Measurements from ENCODE around the gene ADSS1. TPM values are rescaled to one million over a fixed set of nuclear protein-coding genes. Genes with fewer than 3 reads are reported as not detected.

The ADSS1 gene
- total and polyA plus RNA-seq, 10 donors, result 2.7 to 11.7 (median 5.1) TPM

- no peak for DNase-seq
- Histone ChIP-seq H3K4me3 (peak overlapping the region; percentile 57 to 97 (median 78)), H3K27me3 (replicated peaks in 1 of 7) (peaks cover 0 to 11% (median 0%) of the 10 kb centered on the region in 7 donors), H3K27ac (peak overlapping the region in 2 of 8 donors; percentile 68 to 78), H3K36me3 (peaks cover 0 to 30% (median 11%) of the 10 kb centered on the region in 6 donors), H3K4me1 (peaks cover 5 to 43% (median 25%) of the 10 kb centered on the region in 6 donors), H3K9me3 (no peaks in the 10 kb centered on the region)
- TF ChIP-seq POLR2A (IDR thresholded peaks at IDR 0.05) (no peak), POLR2AphosphoS5 (IDR thresholded peaks at IDR 0.05) (no peak), CTCF (IDR thresholded peaks at IDR 0.05 in 8 of 11, conservative IDR thresholded peaks at IDR 0.05 in 3 of 11) (no peak)
- intact Hi-C loops (cut with DNase I; ENCODE audit: low total_unique reads), result no loop called here
- 36 to 90% (median 50%) methylated on average over 3 to 26 of the region's 26 CpGs for WGBS, 5 donors
These were observed 935 bp upstream of the ADSS1 start for GRCh38 chr14:104722938-104723650.

GRCh38 chr14:104724407-104724980 is 465 bp downstream of the ADSS1 start:
- Histone ChIP-seq H3K4me1 (peaks cover 5 to 43% (median 25%) of the 10 kb centered on the region in 6 donors), H3K27ac (peak overlapping the region in 5 of 8 donors; percentile 57 to 78 (median 68)), H3K4me3 (peak overlapping the region; percentile 57 to 97 (median 78)), H3K27me3 (replicated peaks in 1 of 7) (peaks cover 0 to 11% (median 0%) of the 10 kb centered on the region in 7 donors), H3K9me3 (no peaks in the 10 kb centered on the region), H3K36me3 (peaks cover 0 to 16% (median 1%) of the 10 kb centered on the region in 6 donors)
- DNase-seq, result no peak
- intact Hi-C loops (cut with DNase I; ENCODE audit: low total_unique reads), result no loop called here
- TF ChIP-seq POLR2A (IDR thresholded peaks at IDR 0.05) (no peak), CTCF (IDR thresholded peaks at IDR 0.05 in 8 of 11, conservative IDR thresholded peaks at IDR 0.05 in 3 of 11) (no peak), POLR2AphosphoS5 (IDR thresholded peaks at IDR 0.05) (no peak)
- WGBS, 5 donors, result 5 to 14% (median 8%) methylated on average over 16 to 27 of the region's 27 CpGs

GRCh38 chr14:104724981-104725771 is 1.1 kb downstream of the ADSS1 start:
- Histone ChIP-seq H3K9me3 (no peaks in the 10 kb centered on the region), H3K4me1 (peaks cover 5 to 43% (median 25%) of the 10 kb centered on the region in 6 donors), H3K36me3 (peaks cover 0 to 9% (median 0%) of the 10 kb centered on the region in 6 donors), H3K27ac (peak overlapping the region in 1 of 8 donors; percentile 78), H3K4me3 (peak overlapping the region in 4 of 8 donors; percentile 77 to 97 (median 83)), H3K27me3 (replicated peaks in 1 of 7) (peaks cover 0 to 11% (median 0%) of the 10 kb centered on the region in 7 donors)
- intact Hi-C loops (cut with DNase I; ENCODE audit: low total_unique reads), result no loop called here
- 42 to 84% (median 57%) methylated on average over 9 to 24 of the region's 24 CpGs for WGBS, 5 donors
- DNase-seq, result no peak
- TF ChIP-seq POLR2AphosphoS5 (IDR thresholded peaks at IDR 0.05) (peak in 1 of 3 donors; percentile 32), CTCF (IDR thresholded peaks at IDR 0.05 in 8 of 11, conservative IDR thresholded peaks at IDR 0.05 in 3 of 11) (no peak)
